CD4-positive, alpha-beta T cell treated with Interleukin-1 beta for 1 hour (primary cell): Measurements from ENCODE around the gene CREM.
"Not testable (repeated sequence)": the region's sequence is repeated elsewhere in the genome, so short reads cannot be mapped to it uniquely, and the experiment has no call there.

Experiments used
- DNase-seq, 2 donors: peaks; one replicate each; pipeline ENCODE4 v3.0.0-alpha.2; 2020 to 2022

The CREM gene

GRCh38 chr10:35126530-35127288, at the start of gene CREM:
CREM (plus strand) TSS chr10:35126846; CDS start chr10:35137836, 10,990 bp downstream.
- peak; percentile 98 for DNase-seq

GRCh38 chr10:35079265-35079664, 47.4 kb upstream of the CREM start:
- DNase-seq: no peak

GRCh38 chr10:35079763-35080162, 46.9 kb upstream of the CREM start:
- no peak for DNase-seq

- not testable (repeated sequence) for DNase-seq
Measured at GRCh38 chr10:35080261-35080660, 46.4 kb upstream of the CREM start.

- DNase-seq: no peak
Measured at GRCh38 chr10:35083242-35083641, 43.4 kb upstream of the CREM start.

- DNase-seq: peak; percentile 2 to 27
Measured at GRCh38 chr10:35089611-35090161, 37.0 kb upstream of the CREM start.

- peak; percentile 89 to 95 for DNase-seq
Measured at GRCh38 chr10:35090162-35090954, 36.3 kb upstream of the CREM start, which contains the start of gene CUL2. CUL2 (minus strand) TSS chr10:35090341; CDS start chr10:35071317, 19,024 bp downstream.

GRCh38 chr10:35091994-35092790, 34.5 kb upstream of the CREM start:
- no peak for DNase-seq

- DNase-seq: peak in 1 of 2 donors; percentile 13
Measured at GRCh38 chr10:35092851-35093250, 33.8 kb upstream of the CREM start.

GRCh38 chr10:35096312-35096711, 30.3 kb upstream of the CREM start:
- no peak for DNase-seq

GRCh38 chr10:35097510-35097909, 29.1 kb upstream of the CREM start:
- no peak for DNase-seq

GRCh38 chr10:35103882-35104281, 22.8 kb upstream of the CREM start:
- DNase-seq: no peak

GRCh38 chr10:35112571-35112970, 14.1 kb upstream of the CREM start:
- no peak for DNase-seq

- DNase-seq: no peak
Measured at GRCh38 chr10:35119378-35119777, 7.3 kb upstream of the CREM start.

- DNase-seq: no peak
Measured at GRCh38 chr10:35124540-35124939, 2.1 kb upstream of the CREM start.

GRCh38 chr10:35126062-35126529, 550 bp upstream of the CREM start:
- DNase-seq: no peak

GRCh38 chr10:35127289-35127891, 744 bp downstream of the CREM start:
- DNase-seq: peak; percentile 58 to 63

- no peak for DNase-seq
Measured at GRCh38 chr10:35129185-35129674, 2.6 kb downstream of the CREM start.

- no peak for DNase-seq
Measured at GRCh38 chr10:35130663-35131062, 4.0 kb downstream of the CREM start.

GRCh38 chr10:35132727-35133126, 6.1 kb downstream of the CREM start:
- DNase-seq: no peak

- DNase-seq: no peak
Measured at GRCh38 chr10:35133586-35133985, 6.9 kb downstream of the CREM start.

- peak in 1 of 2 donors; percentile 38 for DNase-seq
Measured at GRCh38 chr10:35135861-35136260, 9.2 kb downstream of the CREM start.
